ENCODE measurements around the gene CCDC85B. TPM values are rescaled to one million over a fixed set of nuclear protein-coding genes. Genes with fewer than 3 reads are reported as not detected.

The CCDC85B gene
- total RNA-seq, 1 donor from 2014 or later: 70.8 TPM

DNA sequence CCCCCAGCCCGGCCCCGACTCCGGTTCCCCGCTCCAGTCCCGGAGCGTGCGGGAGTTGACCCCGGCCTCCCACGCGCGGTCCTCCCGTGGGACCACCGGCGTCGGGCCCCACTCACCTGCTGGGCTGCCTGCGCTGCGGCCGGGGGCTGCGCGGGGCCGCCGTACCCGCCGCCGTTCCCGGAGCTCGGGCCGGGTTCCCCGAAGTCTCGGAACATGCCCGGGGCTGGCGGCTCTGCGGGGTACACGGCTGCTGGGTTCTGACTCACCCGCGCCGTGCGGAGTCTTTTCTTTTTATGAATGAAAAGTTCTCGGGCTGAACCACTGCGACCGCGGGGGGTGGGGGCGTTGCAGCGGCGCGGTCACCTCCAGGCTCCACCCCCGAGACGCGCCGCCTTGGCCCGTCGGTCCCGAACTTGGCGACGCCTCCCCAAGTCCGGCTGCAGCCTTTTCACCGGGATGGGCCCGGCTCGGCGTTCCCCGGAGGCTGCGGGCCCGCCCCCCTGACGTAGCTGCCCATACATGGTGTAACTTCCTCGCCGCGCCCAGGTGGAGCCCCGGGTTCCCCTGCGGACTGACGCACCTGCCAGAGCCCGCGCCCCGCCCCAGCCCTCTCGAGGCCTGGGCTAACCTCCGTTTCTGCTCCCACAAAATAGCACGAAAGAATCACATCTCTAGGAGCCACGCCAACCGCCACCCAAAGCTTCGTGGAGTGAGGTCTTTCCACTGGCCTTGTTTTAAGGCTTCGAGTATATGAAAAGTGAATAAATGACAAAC is 9.8 kb downstream of the CCDC85B start, which contains the start of gene FOSL1:
FOSL1 (minus strand) TSS at position 264 of the 774 bp plus-strand sequence; CDS start at position 215, 49 bp downstream.
- intact Hi-C loops (cut with micrococcal nuclease): loop anchor here (1.0 to 2.0 kb wide), 6 partner anchors 10 to 102 kb away; partner anchors contain the start of genes BANF1, C11orf68, CCDC85B and CFL1
- Mint-ChIP-seq H3K9me3 (no peaks in the 10 kb centered on the region), H3K36me3 (ENCODE audit: low read depth) (peaks cover 17% of the 10 kb centered on the region), H3K4me1 (ENCODE audit: low read depth) (peaks cover 23% of the 10 kb centered on the region), H3K27me3 (ENCODE audit: insufficient read depth) (peaks cover 9% of the 10 kb centered on the region), H3K4me3 (peak within 1 kb of the TSS; percentile 82), H3K27ac (peak within 1 kb of the TSS; percentile 67)
- peak; percentile 89 for DNase-seq (ENCODE audit: low spot score)

DNA sequence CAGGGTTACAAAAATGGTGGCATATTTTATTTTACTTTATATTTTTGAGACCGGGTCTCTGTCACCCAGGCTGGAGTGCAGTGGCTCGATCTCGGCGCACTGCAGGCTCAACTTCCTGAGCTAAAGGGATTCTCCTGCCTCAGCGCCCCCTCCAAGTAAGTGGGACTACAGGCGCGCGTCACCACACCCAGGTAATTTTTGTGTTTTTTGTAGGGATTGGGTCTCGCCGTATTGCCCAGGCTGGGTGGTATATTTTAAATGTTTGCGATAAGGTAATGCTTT is 10.4 kb downstream of the CCDC85B start:
- Mint-ChIP-seq H3K36me3 (ENCODE audit: low read depth) (peaks cover 13% of the 10 kb centered on the region), H3K4me3 (peak overlapping the region; percentile 68), H3K4me1 (ENCODE audit: low read depth) (peaks cover 18% of the 10 kb centered on the region), H3K9me3 (no peaks in the 10 kb centered on the region), H3K27ac (peak overlapping the region; percentile 67), H3K27me3 (ENCODE audit: insufficient read depth) (peaks cover 11% of the 10 kb centered on the region)
- DNase-seq (ENCODE audit: low spot score): no peak
- intact Hi-C loops (cut with micrococcal nuclease): loop anchor here (1.0 to 2.0 kb wide), 6 partner anchors 11 to 101 kb away; partner anchors contain the start of genes BANF1, C11orf68, CCDC85B and CFL1

- Mint-ChIP-seq H3K36me3 (ENCODE audit: low read depth) (no peaks in the 10 kb centered on the region), H3K4me3 (no peak overlapping the region)
- intact Hi-C loops (cut with micrococcal nuclease): no loop called here
These were observed 12.6 kb downstream of the CCDC85B start for GRCh38 chr11:65903068-65903481.

GRCh38 chr11:65903715-65904114 is 13.2 kb downstream of the CCDC85B start:
- Mint-ChIP-seq H3K27ac (no peak overlapping the region), H3K4me1 (ENCODE audit: low read depth) (peaks cover 6% of the 10 kb centered on the region), H3K4me3 (no peak overlapping the region), H3K9me3 (no peaks in the 10 kb centered on the region), H3K36me3 (ENCODE audit: low read depth) (no peaks in the 10 kb centered on the region), H3K27me3 (ENCODE audit: insufficient read depth) (peaks cover 22% of the 10 kb centered on the region)
- intact Hi-C loops (cut with micrococcal nuclease): no loop called here
- DNase-seq (ENCODE audit: low spot score): no peak

More at GRCh38 chr11:65903068-65903481, 12.6 kb downstream of the CCDC85B start:
- H3K4me1 Mint-ChIP-seq (ENCODE audit: low read depth): peaks cover 6% of the 10 kb centered on the region
- no peak for DNase-seq (ENCODE audit: low spot score)
- no peak overlapping the region for H3K27ac Mint-ChIP-seq
- peaks cover 22% of the 10 kb centered on the region for H3K27me3 Mint-ChIP-seq (ENCODE audit: insufficient read depth)
- no peaks in the 10 kb centered on the region for H3K9me3 Mint-ChIP-seq

GRCh38 chr11:65906602-65907001 is 16.1 kb downstream of the CCDC85B start:
- DNase-seq (ENCODE audit: low spot score): no peak
- Mint-ChIP-seq H3K27ac (no peak overlapping the region), H3K9me3 (no peaks in the 10 kb centered on the region), H3K4me3 (no peak overlapping the region), H3K27me3 (ENCODE audit: insufficient read depth) (peaks cover 25% of the 10 kb centered on the region), H3K36me3 (ENCODE audit: low read depth) (no peaks in the 10 kb centered on the region), H3K4me1 (ENCODE audit: low read depth) (peaks cover 14% of the 10 kb centered on the region)
- intact Hi-C loops (cut with micrococcal nuclease): no loop called here

DNA sequence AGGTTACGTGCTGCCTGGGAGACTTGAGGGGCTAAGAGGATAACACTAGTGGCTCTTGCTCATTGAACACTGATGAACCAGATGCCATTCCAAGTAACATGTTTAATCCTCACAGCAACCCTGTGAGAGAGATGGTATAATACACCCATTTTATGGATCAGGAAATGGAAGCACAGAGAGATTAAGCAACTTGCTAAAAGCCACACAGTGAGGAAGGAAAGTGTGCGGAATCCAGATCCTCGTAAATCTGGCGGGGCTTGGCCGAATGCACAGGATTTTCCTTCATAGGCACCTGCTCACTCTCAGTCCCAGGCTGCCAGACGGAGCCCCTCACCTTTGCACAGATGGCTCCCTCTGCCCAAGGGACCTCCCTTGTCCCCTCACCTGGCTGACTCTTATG is 17.4 kb downstream of the CCDC85B start:
- H3K27me3 Mint-ChIP-seq (ENCODE audit: insufficient read depth): peaks cover 22% of the 10 kb centered on the region
- no peak overlapping the region for H3K27ac Mint-ChIP-seq
- DNase-seq (ENCODE audit: low spot score): no peak
- no peak overlapping the region for H3K4me3 Mint-ChIP-seq
- intact Hi-C loops (cut with micrococcal nuclease): no loop called here
- H3K36me3 Mint-ChIP-seq (ENCODE audit: low read depth): no peaks in the 10 kb centered on the region
- H3K4me1 Mint-ChIP-seq (ENCODE audit: low read depth): peaks cover 8% of the 10 kb centered on the region
- no peaks in the 10 kb centered on the region for H3K9me3 Mint-ChIP-seq

DNA sequence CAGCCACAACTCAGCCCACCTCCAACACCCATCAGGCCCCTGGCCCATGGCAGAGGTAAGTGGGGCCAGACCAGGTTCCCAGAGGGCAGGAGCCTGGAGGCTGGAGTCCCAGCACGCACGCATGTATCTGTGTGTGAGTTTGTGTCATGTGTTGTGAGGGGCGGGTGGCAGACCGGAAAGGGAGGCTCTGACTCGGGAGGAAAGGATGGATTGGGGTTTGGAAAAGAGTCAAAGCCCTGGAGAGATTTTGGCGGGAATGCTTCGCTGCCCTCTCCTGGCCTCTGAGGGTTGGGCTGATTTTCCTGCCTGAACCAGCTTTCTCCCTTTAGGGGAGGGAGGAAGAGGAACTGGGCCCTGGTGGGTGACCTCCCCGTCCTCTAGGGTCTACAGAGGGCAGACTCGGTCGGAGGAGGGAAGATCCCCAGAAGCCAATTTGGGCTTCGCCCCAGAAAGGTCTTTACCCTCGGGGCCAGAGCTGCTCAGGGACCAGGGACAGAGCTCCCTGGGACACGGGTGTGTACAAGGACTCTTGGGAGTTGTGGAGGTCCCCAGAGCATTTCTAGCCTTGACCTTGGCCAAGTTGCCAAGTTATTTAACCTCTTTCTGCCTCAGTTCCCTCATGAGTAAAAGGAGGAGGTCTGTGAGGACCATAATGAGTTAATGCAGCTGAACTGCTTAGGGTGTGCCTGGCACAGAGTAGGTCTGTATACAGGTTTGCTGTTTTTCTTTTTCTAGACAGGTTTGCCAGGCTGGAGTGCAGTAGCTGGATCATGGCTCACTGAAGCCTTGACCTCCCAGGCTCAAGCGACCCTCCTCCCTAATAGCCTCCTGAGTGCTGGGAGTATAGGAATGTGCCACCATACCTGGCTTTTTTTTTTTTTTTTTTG is 21.5 kb downstream of the CCDC85B start:
- Mint-ChIP-seq H3K4me1 (ENCODE audit: low read depth) (peaks cover 17% of the 10 kb centered on the region), H3K4me3 (no peak overlapping the region), H3K27ac (no peak overlapping the region), H3K9me3 (no peaks in the 10 kb centered on the region), H3K36me3 (ENCODE audit: low read depth) (peaks cover 10% of the 10 kb centered on the region), H3K27me3 (ENCODE audit: insufficient read depth) (peaks cover 9% of the 10 kb centered on the region)
- no peak for DNase-seq (ENCODE audit: low spot score)
- intact Hi-C loops (cut with micrococcal nuclease): no loop called here

- no peak overlapping the region for H3K4me3 Mint-ChIP-seq
- peaks cover 3% of the 10 kb centered on the region for H3K27me3 Mint-ChIP-seq (ENCODE audit: insufficient read depth)
- DNase-seq (ENCODE audit: low spot score): no peak
- no peak overlapping the region for H3K27ac Mint-ChIP-seq
- no peaks in the 10 kb centered on the region for H3K9me3 Mint-ChIP-seq
- peaks cover 13% of the 10 kb centered on the region for H3K36me3 Mint-ChIP-seq (ENCODE audit: low read depth)
- intact Hi-C loops (cut with micrococcal nuclease): no loop called here
- peaks cover 20% of the 10 kb centered on the region for H3K4me1 Mint-ChIP-seq (ENCODE audit: low read depth)
These were observed 22.4 kb downstream of the CCDC85B start for GRCh38 chr11:65912845-65913244.

GRCh38 chr11:65915101-65915820 is 24.8 kb downstream of the CCDC85B start:
- intact Hi-C loops (cut with micrococcal nuclease): no loop called here
- peaks cover 16% of the 10 kb centered on the region for H3K4me1 Mint-ChIP-seq (ENCODE audit: low read depth)

DNA sequence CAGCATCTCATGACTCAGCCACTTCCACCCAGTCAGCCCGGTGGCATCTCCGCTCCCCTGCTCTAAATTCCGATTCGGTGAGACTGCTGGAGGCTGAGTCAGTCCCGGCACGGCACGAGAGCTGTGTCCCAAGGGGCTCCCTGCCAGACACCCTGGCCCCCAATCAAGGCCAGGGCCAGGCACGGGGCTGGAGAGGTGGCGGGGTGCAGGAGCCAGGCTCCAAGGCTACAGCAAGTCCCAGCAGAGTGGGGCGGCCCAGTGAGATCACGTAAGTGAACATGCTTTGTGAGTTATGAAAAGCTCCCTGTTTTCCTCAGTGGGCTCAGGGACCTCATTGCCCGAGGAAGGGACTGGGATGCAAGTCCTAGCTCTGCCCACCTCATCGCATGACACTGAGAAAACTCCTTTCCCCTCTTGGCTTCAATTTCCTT is 25.4 kb downstream of the CCDC85B start:
- intact Hi-C loops (cut with micrococcal nuclease): no loop called here
- no peaks in the 10 kb centered on the region for H3K9me3 Mint-ChIP-seq

More at GRCh38 chr11:65915101-65915820, 24.8 kb downstream of the CCDC85B start:
- no peak for DNase-seq (ENCODE audit: low spot score)
- no peaks in the 10 kb centered on the region for H3K9me3 Mint-ChIP-seq
- H3K27ac Mint-ChIP-seq: no peak overlapping the region
- H3K36me3 Mint-ChIP-seq (ENCODE audit: low read depth): peaks cover 15% of the 10 kb centered on the region
- peak overlapping the region; percentile 19 for H3K4me3 Mint-ChIP-seq
- no peaks in the 10 kb centered on the region for H3K27me3 Mint-ChIP-seq (ENCODE audit: insufficient read depth)

GRCh38 chr11:65916391-65916790 is 25.9 kb downstream of the CCDC85B start:
- H3K4me3 Mint-ChIP-seq: peak overlapping the region; percentile 88
- DNase-seq (ENCODE audit: low spot score): no peak
- no peak overlapping the region for H3K27ac Mint-ChIP-seq
- peaks cover 17% of the 10 kb centered on the region for H3K4me1 Mint-ChIP-seq (ENCODE audit: low read depth)
- intact Hi-C loops (cut with micrococcal nuclease): no loop called here
- no peaks in the 10 kb centered on the region for H3K27me3 Mint-ChIP-seq (ENCODE audit: insufficient read depth)
- H3K36me3 Mint-ChIP-seq (ENCODE audit: low read depth): peaks cover 15% of the 10 kb centered on the region
- H3K9me3 Mint-ChIP-seq: no peaks in the 10 kb centered on the region

More for the DNA sequence above, 25.4 kb downstream of the CCDC85B start:
- Mint-ChIP-seq H3K36me3 (ENCODE audit: low read depth) (peaks cover 15% of the 10 kb centered on the region), H3K4me3 (no peak overlapping the region), H3K27me3 (ENCODE audit: insufficient read depth) (no peaks in the 10 kb centered on the region), H3K4me1 (ENCODE audit: low read depth) (peaks cover 17% of the 10 kb centered on the region), H3K27ac (no peak overlapping the region)
- no peak for DNase-seq (ENCODE audit: low spot score)

DNA sequence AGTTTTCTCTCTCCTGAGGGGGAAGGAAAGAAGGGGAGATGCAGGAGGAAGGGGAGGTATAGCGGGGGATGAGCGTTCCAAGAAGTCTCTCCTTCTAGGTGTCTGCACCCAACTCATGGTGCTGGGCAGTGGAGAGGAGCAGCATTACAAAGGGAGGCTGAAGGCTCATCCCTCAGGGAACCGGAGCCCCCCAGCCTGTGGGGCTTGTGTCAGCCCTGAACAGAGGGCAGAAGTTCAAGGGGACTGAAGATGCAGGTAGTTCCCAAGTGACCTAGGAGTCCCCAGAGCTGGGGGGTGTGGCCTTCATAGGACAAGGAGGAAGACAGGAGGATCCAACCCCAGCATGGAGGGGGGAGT is 26.6 kb downstream of the CCDC85B start:
- Mint-ChIP-seq H3K27me3 (ENCODE audit: insufficient read depth) (no peaks in the 10 kb centered on the region), H3K27ac (peak overlapping the region; percentile 40), H3K4me1 (ENCODE audit: low read depth) (peaks cover 17% of the 10 kb centered on the region), H3K36me3 (ENCODE audit: low read depth) (peaks cover 16% of the 10 kb centered on the region), H3K9me3 (no peaks in the 10 kb centered on the region), H3K4me3 (peak overlapping the region; percentile 88)
- DNase-seq (ENCODE audit: low spot score): no peak
- intact Hi-C loops (cut with micrococcal nuclease): no loop called here

All from activated T-helper 1 cell treated with anti-CD3 and anti-CD28 coated beads, Interleukin-12 subunit alpha, Interleukin-12 subunit beta, Interleukin-2, Interleukin-4 antibody, amounts not matched to agents 30 ng/mL and 10 ng/mL and 1 ng/mL, durations not matched to agents 14 hours and 24 hours and 36 hours (primary cell).